ENCODE measurements around the gene IGDCC3. TPM values are rescaled to one million over a fixed set of nuclear protein-coding genes. Genes with fewer than 3 reads are reported as not detected.

Gene IGDCC3
- total and polyA plus RNA-seq, 2 donors (not counting 1 experiment from before 2014, with no cell fraction given) = not detected

GRCh38 chr15:65374821-65375401 lies 2.9 kb downstream of the IGDCC3 start:
- Histone ChIP-seq H3K79me2 (ENCODE audit: control insufficient read depth, insufficient read depth, low read length) (no peaks in the 10 kb centered on the region), H3K36me3 (replicated peaks in 1 of 2; ENCODE audit: control extremely low read depth in 1 of 2, control insufficient read depth in 1 of 2, extremely low read depth in 1 of 2, insufficient read depth in 2 of 2, low read length in 1 of 2) (no peaks in the 10 kb centered on the region), H3K9me3 (ENCODE audit: control extremely low read depth in 1 of 3, control insufficient read depth in 2 of 3, insufficient read depth in 1 of 3, low read length in 2 of 3) (peaks cover 0 to 6% (median 0%) of the 10 kb centered on the region in 3 donors), H2AFZ (ENCODE audit: insufficient read depth, low read depth, low read length, poor library complexity, severe bottlenecking) (no peak overlapping the region), H3K27ac (ENCODE audit: low read length in 2 of 2) (no peak overlapping the region), H3K9ac (ENCODE audit: low read length) (no peak overlapping the region), H3K4me3 (ENCODE audit: control extremely low read depth in 1 of 5, extremely low read depth in 1 of 5, insufficient read depth in 1 of 5, low read depth in 2 of 5, low read length in 4 of 5) (no peak overlapping the region), H4K20me1 (ENCODE audit: control insufficient read depth, insufficient read depth, low read length, poor library complexity, severe bottlenecking) (no peaks in the 10 kb centered on the region), H3K27me3 (replicated peaks in 1 of 4; ENCODE audit: control extremely low read depth in 1 of 4, control insufficient read depth in 3 of 4, insufficient read depth in 4 of 4, low read length in 3 of 4) (peaks cover 0 to 65% (median 21%) of the 10 kb centered on the region in 4 experiments), H3K4me1 (ENCODE audit: control insufficient read depth in 2 of 2, insufficient read depth in 2 of 2, low read length in 2 of 2) (peaks cover 10 to 17% of the 10 kb centered on the region in 2 donors), H3K4me2 (replicated peaks; ENCODE audit: low read depth, low read length, poor library complexity, severe bottlenecking) (no peak overlapping the region)
- POLR2A ChIA-PET = no interaction called here
- Mint-ChIP-seq H3K9me3 (ENCODE audit: insufficient read depth) (no peaks in the 10 kb centered on the region), H3K4me1 (peaks cover 18% of the 10 kb centered on the region), H3K27ac (no peak overlapping the region), H3K4me3 (no peak overlapping the region), H3K27me3 (peaks cover 52% of the 10 kb centered on the region)
- ATAC-seq (ENCODE audit: low read depth) = no peak
- 92% methylated on average over 12 of the region's 14 CpGs for WGBS (ENCODE audit: insufficient coverage)
- no peak for DNase-seq
- TF ChIP-seq, protein P1, sequence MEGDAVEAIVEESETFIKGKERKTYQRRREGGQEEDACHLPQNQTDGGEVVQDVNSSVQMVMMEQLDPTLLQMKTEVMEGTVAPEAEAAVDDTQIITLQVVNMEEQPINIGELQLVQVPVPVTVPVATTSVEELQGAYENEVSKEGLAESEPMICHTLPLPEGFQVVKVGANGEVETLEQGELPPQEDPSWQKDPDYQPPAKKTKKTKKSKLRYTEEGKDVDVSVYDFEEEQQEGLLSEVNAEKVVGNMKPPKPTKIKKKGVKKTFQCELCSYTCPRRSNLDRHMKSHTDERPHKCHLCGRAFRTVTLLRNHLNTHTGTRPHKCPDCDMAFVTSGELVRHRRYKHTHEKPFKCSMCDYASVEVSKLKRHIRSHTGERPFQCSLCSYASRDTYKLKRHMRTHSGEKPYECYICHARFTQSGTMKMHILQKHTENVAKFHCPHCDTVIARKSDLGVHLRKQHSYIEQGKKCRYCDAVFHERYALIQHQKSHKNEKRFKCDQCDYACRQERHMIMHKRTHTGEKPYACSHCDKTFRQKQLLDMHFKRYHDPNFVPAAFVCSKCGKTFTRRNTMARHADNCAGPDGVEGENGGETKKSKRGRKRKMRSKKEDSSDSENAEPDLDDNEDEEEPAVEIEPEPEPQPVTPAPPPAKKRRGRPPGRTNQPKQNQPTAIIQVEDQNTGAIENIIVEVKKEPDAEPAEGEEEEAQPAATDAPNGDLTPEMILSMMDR (IDR thresholded peaks at IDR 0.05) = no peak
- no peak for TF ChIP-seq EZH2 (IDR thresholded peaks at IDR 0.05; ENCODE audit: borderline replicate concordance, insufficient read depth, low read depth, low read length, poor library complexity, severe bottlenecking)
- intact Hi-C loops (cut with micrococcal nuclease) = no loop called here
- CTCF ChIA-PET = interaction anchor here (3.0 kb wide), 1 partner anchor 11 kb away, joined by 14 read pairs; no protein-coding TSS in a partner anchor

- Histone ChIP-seq H4K20me1 (ENCODE audit: control insufficient read depth, insufficient read depth, low read length, poor library complexity, severe bottlenecking) (no peaks in the 10 kb centered on the region), H3K9me3 (ENCODE audit: control extremely low read depth in 1 of 3, control insufficient read depth in 2 of 3, insufficient read depth in 1 of 3, low read length in 2 of 3) (peaks cover 0 to 6% (median 0%) of the 10 kb centered on the region in 3 donors), H3K27me3 (replicated peaks in 1 of 4; ENCODE audit: control extremely low read depth in 1 of 4, control insufficient read depth in 3 of 4, insufficient read depth in 4 of 4, low read length in 3 of 4) (peaks cover 0 to 59% (median 19%) of the 10 kb centered on the region in 4 experiments), H3K4me1 (ENCODE audit: control insufficient read depth in 2 of 2, insufficient read depth in 2 of 2, low read length in 2 of 2) (peaks cover 10 to 17% of the 10 kb centered on the region in 2 donors), H3K4me3 (ENCODE audit: control extremely low read depth in 1 of 5, extremely low read depth in 1 of 5, insufficient read depth in 1 of 5, low read depth in 2 of 5, low read length in 4 of 5) (no peak overlapping the region), H3K36me3 (replicated peaks in 1 of 2; ENCODE audit: control extremely low read depth in 1 of 2, control insufficient read depth in 1 of 2, extremely low read depth in 1 of 2, insufficient read depth in 2 of 2, low read length in 1 of 2) (no peaks in the 10 kb centered on the region), H3K4me2 (replicated peaks; ENCODE audit: low read depth, low read length, poor library complexity, severe bottlenecking) (no peak overlapping the region), H3K27ac (ENCODE audit: low read length in 2 of 2) (no peak overlapping the region), H3K9ac (ENCODE audit: low read length) (no peak overlapping the region), H3K79me2 (ENCODE audit: control insufficient read depth, insufficient read depth, low read length) (no peaks in the 10 kb centered on the region), H2AFZ (ENCODE audit: insufficient read depth, low read depth, low read length, poor library complexity, severe bottlenecking) (no peak overlapping the region)
- no CpG with 5 or more reads among the region's 3 CpGs for WGBS (ENCODE audit: insufficient coverage)
- peaks cover 47% of the 10 kb centered on the region for H3K27me3 Mint-ChIP-seq
- POLR2A ChIA-PET = no interaction called here
- intact Hi-C loops (cut with micrococcal nuclease) = no loop called here
- ATAC-seq (ENCODE audit: low read depth) (no peak), DNase-seq (no peak)
- H3K4me3 Mint-ChIP-seq = no peak overlapping the region
- H3K4me1 Mint-ChIP-seq = peaks cover 18% of the 10 kb centered on the region
- no peak overlapping the region for H3K27ac Mint-ChIP-seq
- no peak for TF ChIP-seq EZH2 (IDR thresholded peaks at IDR 0.05; ENCODE audit: borderline replicate concordance, insufficient read depth, low read depth, low read length, poor library complexity, severe bottlenecking)
- TF ChIP-seq, protein P1 (IDR thresholded peaks at IDR 0.05) = no peak
- CTCF ChIA-PET = interaction anchor here (0.9 to 3.0 kb wide), 2 partner anchors 11 to 56 kb away, joined by 3 to 14 read pairs; no protein-coding TSS in a partner anchor
- H3K9me3 Mint-ChIP-seq (ENCODE audit: insufficient read depth) = no peaks in the 10 kb centered on the region
Measured at GRCh38 chr15:65374334-65374733, 3.5 kb downstream of the IGDCC3 start.
